ENCODE measurements around the gene CCNI2.
A peak's percentile ranks its signal among the peaks of the same experiment; 100 is the strongest.

The CCNI2 gene, protein sequence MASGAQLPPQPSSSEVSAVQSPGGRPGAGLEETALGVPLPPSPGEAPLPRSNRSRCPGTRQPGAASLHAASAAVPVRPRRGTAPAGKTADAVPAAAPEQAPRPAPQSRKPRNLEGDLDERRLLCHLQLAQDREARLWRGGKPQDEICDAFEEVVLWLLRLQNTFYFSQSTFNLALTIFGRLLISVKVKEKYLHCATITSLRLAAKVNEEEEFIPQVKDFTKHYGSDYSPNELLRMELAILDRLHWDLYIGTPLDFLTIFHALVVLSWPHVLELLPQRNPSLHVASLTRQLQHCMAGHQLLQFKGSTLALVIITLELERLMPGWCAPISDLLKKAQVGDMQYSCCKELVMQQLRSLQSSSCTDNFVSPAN

DNA sequence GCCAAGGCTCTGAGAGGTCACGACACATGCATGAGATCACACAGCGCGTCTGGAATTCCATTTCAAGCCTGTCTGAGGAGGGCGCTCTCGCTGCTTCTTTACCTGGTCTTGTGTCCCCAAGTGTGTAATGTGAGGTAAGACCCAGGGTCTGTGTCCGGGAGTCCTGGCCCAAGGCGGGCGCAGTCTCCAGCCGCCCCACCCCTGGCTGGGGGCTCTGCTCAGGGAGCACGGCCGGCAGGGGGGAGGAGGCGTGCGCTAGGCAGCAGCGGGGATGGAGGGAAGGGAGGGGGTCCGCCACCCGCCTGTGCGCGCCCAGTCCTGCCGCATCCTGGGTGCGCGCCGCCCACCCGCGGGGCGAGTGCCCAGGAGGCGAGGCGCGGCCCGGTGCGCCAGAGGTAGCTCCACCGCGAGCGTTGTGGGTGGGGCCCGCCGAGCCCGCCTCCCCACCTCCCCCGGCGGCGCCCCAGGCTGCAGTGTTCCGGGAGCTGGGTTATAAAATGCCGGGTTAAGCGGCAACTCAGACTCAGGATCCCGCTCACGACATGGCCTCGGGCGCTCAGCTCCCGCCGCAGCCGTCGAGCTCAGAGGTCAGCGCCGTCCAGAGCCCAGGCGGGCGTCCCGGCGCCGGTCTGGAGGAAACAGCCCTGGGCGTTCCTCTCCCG, at the start of gene CCNI2:
CCNI2 (plus strand) TSS at position 473 of the 662 bp plus-strand sequence; CDS start at position 543, 70 bp downstream.
- peak; percentile 90 for DNase-seq

DNA sequence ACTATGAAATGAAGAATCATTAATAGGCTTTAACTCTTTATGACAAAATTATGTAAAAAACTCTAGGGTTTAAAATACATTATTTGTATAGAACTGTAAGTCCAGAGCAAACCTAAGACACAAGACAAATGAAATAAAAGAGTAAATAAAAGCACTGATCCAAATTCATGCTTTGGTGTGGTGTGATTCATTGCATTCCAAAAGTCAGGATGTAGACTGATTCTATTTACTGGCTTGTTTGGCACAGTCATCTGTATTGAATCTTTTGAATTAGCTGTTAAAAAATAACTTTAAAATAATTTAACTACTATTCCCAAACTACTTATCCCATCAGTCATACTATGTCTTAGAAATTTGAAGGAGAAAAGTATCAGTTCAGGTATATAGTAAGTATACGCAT, 42.4 kb upstream of the CCNI2 start:
- no peak for DNase-seq

DNA sequence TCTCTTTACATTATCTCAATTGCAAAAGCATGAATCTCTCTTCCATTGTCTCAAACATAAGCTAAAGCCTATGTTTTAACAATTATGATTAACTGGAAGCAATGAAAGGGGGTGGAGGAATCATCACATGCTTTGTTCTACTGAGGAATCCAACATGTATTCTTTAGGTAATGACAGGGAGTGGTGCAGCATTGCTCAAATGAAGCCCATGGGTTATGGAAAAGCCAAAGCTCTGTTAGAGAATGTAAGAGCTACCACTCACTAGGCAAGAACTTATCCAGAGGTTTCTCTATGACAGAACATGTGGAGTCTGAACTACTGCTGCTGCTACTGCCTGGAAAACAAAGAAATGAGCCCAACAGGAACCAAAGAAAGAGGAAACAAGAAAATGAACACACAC, 38.6 kb upstream of the CCNI2 start:
- no peak for DNase-seq

DNA sequence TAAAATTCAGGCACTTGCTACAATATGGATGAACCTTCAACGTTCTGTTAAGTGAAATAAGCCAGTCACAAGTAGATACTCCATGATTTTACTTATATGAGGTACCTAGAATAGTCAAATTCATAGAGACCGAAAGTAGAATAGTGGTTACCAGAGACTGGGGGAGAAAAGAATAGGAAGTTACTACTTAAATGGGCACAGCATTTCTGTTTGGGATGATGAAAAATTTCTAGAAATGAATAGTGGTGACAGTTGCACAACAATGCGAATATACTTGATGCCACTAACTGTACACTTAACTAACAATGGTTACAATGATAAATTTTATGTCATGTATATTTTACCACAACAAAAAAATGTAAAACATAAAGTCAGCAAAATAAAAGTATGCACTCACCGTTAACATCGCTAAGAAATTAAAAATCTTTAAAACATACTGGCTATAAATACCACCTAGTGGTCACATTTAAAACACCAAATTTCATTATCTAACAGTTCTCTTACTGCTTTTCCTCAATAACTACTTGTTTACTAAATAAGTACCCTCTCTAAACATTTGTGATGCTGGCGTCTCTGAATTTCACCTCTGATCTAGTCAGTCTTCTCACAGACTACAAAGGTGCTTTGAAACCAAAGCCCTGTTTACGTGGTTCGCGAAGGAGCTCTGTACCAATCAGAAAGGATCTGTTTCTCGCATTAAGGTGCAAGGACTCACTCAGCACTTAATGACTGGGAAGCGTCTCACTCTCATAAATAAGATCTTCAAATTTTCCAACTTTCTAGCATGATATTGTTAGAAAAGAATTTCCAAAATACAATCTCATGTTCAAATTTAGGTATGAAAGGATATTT, 32.5 kb upstream of the CCNI2 start:
- DNase-seq: no peak

DNA sequence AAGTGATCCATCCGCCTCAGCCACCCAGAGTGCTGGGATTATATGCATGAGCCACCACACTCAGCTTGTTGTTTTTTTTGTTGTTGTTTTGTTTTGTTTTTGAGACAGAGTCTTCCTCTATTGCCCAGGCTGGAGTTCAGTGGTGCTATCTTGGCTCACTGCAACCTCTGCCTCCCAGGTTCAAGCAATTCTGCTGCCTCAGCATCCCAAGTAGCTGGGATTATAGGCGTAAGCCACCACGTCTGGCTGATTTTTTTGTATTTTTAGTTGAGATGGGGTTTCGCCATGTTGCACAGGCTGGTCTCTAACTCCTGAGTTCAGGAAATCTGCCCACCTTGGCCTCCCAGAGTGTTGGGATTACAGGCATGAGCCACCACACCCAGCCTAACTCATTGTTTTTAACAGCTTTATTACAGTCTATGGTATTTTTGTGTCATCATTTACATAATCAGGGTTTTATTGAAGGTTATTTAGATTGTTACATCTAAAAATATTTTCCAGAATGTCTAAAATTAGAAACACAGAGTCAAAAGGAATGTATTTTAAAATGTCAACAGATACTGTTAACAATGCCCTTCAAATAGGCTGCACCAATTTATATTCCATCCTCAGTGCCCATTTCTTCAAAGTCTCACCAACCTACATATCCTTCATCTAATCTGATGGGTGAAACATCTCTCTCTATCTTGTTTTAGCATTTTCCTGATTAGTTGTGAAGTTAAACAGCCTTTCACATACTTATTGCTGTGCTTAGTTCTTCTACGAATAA, 28.5 kb upstream of the CCNI2 start:
- DNase-seq: no peak

DNA sequence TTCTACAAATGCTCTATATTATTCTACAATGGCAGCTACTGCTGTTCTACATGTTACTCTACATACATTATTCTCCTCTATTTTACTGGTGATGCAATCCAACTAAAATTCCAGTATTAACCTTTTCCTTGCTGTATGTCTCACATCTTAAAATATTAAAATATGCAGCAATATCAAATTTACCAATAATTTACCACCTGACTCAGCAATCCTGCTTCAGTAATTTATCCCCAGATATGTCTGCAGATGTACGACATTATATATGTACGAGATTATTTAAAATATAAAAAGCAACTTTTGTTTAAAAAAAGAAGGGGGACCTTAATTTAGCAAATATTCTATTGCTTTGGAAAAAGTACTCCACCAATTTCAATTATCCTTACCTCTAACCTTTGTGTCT, 21.5 kb upstream of the CCNI2 start:
- DNase-seq: no peak

DNA sequence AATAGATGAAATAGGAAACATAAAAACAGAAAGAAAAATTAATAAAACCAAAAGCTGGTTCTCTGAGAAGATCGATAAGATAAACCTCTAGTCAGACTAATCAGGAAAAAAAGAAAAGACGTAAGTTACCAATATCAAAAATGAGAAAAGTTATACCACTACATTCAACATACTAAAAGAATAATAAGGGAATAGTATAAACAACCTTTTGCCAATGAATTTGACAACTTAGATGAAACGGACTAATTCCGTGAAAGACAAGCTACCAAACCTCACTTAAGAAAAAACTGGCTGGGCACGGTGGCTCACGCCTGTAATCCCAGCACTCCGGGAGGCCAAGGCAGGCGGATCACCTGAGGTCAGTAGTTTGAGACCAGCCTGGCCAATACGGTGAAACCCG, 17.3 kb upstream of the CCNI2 start:
- DNase-seq: no peak

DNA sequence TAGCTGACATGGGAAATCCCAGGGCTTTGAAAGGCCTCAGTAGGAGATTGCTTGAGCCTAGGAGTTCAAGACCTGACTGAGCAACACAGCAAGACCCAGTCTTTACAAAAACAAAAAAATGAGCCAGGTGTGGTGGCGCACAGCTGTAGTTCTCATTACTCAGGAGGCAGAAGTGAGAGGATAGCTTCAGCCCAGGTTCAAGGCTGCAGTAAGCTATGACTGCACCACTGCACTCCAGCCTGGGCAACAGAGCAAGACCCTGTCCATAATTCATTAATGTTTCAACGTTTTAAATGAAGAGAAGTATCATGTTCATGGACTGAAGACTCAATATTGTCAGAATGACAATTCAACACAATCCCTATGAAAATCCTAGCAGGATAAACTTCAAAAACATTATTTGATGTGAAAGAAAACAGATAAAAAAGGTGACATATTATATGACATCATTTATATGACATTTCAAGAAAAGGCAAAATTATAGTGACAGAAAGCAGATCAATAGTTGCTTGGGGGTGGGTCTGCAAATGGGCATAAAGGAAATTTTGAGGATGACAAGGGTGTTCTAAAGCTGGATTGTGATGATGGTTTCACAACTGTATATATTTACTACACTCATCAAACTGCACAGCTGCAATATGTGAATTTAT, 13.6 kb upstream of the CCNI2 start:
- no peak for DNase-seq

DNA sequence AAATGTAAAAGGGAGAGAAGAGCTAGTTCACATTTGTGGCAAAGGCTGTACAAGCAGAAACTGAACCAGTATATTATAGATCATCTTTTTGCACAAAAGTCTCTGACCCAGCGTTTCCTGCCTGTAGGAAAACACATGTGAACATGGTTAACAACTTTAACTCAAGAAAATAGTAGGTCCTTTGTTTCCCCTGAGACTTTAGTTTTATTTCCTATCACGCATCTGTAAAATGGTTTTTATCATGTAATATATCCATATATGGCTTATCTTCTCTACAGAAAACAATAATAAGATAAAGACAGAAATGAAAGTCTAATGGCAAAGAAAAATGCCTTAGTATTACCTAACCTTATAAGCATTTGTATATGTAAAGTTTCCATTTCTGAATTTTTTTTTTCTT, 12.5 kb upstream of the CCNI2 start:
- DNase-seq: no peak

DNA sequence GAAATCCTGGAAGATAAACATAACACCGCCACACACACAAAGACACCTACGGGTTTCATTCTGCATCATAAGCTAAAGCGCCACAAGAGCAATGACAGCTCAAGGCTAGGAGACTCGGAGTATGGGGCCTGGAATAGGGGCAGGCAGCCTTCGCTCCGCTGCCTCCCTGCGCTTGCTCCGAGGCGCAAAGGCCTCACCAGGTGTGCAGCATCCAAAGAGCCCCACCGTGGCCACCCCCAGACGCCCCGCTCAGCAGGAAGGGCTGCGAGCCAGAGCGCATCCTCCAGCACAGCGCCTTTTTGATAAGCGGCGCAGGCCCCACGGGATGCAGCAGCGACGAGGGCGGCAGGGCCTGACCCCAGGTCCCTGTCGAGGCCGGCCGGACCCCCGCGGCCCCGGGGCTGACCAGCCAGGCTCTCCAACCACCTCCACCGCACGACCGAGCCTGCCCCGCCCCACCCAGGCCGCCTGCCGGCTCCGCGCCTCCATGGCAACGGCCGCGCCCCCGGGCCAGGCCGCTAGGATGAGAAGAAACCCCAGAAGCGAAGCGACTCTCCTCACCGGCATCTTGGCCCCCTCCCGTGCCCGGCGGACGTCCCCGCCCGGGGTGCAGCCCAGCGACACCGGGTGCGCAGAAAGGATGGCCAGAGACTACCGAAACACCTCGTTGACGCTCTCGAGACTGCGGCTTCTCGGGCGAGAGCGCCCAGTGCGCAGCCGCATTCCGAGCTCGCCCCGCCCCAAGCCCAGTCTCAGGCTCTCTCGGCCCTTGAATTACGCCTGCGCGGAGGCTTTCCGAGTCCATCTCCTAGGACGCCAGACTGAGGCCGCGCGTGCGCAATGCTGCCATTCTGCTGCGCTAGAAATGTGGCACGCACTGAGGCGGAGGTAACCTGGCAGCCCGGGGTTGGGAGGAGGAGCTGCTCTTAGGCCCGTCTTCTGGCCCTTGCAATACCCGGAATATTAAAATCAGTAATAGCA, 10.1 kb upstream of the CCNI2 start, which contains the start of gene KIF3A:
KIF3A (minus strand) TSS at position 694 of the 981 bp plus-strand sequence; CDS start at position 567, 127 bp downstream.
- DNase-seq: peak; percentile 100

DNA sequence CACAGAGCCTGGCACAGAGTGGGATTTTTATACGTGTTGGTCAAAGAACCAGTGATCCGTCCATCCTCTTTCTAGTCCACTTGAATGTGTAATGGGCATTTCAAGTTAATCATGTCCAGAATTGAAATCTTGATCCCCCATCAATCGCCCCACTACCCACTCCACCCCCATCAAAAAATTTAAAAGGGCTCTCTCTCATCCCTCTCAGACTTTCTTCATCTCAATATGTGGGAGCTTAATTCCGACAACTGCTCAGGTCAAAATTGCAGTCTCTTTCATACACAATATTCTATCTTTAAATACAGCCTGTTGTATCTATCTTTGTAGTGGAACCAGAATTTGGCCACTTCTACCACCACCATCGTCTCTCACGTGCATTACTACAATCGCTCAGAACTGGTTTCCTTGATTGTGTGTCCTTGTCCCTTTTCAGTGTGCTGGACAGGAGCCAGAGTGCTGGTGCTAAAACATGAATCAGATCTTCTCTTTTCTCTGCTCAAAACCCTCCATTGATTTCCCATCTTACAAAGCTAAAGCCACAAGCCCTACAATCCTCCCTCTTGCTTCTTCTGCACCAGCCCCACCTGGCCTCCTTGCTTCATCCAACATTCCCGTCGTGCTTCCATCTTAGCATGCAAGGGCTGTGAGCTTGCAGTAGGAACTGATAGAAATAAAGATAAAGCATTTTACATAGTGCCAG, 9.1 kb upstream of the CCNI2 start:
- no peak for DNase-seq

DNA sequence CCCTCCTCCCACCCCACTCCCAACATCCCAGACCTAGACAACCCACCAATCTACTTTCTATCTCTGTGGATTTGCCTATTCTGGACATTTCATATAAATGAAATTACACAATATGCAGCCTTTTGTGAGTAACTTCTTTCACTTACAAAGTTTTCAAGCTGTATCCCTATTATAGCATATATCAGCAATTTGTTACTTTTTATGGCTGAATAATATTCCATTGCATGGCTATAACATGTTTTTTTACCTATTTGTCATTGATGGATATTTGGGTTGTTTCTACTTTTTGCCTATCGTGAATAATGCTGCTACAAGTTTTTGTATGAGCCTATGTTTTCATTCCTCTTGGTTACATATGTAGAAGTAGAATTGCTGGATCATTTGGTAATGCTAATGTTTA, 8.0 kb upstream of the CCNI2 start:
- DNase-seq: no peak

DNA sequence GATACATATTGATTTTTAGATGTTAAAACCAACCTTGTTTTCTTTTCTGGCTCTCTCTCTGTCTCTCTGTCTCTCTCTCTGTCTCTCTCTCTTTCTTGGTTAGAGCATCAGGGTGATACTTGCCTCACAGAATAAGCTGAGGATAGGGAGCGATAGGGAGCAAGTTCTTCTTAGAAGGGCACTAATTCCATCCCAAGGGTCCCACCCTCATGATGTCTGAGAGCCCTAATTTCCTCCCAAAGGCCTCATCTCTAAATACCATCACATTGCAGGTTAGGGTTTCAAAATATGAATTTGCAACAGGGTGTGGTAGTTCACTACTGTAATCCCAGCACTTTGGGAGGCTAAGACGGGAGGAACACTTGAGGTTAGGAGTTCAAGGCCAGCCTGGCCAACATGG, 5.1 kb upstream of the CCNI2 start:
- DNase-seq: no peak

DNA sequence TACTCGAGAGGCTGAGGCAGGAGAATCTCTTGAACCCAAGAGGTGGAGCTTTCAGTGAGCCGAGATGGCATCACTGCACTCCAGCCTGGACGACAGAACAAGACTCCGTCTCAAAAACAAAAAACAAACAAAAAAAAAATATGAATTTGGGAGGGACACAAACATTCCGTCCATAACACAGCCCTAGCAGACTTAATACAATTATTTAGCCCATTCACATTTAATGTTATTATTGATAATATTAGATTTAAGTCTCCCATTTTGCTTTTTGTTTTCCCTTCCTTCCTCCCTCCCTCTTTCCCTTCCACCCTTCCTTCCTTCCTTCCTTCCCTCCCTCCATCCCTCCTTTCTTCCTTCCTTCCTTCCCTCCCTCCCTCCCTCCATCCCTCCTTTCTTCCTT, 4.6 kb upstream of the CCNI2 start:
- DNase-seq: no peak

DNA sequence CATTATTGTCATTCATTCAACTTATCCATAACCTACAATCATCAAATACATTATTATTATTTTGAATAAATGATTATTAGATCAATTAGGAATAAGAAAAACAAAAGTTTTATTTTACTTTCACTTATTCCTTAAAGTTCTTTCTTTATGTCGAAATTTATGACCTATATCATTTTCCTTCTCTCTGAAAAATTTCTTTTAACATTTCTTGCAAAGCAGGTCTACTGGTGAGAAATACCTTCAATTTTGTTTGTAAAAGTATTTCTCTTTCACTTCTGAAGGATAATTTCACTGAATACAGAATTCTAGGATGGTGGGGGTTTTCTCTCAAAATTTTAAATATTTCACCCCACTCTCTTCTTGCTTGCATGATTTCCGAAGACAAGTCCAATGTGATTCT, 2.6 kb upstream of the CCNI2 start:
- no peak for DNase-seq

DNA sequence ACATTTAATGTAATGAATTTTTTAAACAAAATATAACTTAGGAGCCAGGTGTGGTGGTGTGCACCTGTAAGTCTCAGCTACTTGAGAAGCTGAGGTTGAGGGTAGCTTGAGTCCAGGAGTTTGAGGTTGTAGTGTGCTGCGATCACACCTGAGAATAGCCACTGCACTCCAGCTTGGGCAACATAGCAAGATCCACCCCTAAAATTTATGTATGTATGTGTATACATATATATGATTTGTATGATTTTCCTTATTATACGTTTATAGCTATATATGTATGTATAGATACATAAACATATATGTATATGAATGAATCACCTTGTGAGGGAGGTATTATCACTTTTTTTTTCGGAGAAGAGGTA, 653 bp upstream of the CCNI2 start:
- no peak for DNase-seq

DNA sequence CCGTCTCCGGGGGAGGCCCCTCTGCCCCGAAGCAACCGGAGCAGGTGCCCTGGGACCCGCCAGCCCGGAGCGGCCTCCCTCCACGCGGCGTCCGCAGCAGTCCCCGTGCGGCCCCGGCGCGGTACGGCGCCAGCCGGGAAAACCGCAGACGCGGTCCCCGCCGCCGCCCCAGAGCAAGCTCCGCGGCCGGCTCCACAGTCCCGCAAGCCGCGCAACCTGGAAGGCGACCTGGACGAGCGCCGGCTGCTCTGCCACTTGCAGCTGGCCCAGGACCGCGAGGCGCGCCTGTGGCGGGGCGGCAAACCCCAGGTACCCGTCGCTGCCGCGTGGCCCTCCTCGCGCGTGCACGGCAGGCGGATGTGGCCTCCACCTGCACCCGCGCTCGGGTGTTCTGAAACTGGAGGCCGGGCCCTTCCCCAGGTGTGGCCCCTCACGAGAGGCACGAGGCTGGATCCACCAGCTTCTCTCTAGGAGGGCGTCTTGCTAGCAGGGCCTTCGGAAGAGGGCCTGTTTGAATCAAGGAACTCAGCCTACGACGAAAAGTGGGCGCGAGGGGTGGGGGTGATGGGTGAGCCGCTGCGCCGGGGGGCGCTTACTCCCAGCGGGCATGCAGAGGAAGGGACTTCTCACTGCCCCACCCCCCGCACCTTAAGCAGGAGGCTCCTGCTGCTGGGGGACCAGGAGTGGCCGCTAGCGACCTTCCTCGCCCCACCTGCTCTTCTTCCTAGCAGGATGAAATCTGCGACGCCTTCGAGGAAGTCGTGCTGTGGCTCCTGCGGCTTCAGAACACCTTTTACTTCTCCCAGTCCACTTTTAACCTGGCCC, 602 bp downstream of the CCNI2 start:
- DNase-seq: peak; percentile 84

DNA sequence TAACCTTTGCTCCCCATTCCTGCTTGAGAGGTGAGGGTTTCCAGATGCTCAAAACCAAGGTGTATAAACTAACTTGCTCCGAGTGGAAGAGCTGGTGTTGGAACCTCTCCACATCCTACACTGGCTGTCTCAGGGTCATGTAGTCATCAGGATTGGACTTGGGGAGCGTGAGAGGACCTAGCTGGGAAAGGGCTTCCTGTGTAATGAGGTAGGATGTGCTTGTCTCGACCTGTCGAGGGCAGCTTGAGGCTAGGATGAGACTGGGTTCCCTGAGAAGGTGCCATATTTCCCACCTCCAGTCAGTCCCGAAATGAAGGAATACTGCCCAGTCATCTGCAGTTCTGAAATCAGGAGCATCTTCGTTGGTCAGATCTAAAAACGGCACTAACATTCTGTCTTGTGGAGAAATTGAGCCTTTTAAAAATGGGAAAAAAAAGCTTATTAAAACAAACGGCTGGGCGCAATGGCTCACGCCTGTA, 1.3 kb downstream of the CCNI2 start:
- DNase-seq: no peak

DNA sequence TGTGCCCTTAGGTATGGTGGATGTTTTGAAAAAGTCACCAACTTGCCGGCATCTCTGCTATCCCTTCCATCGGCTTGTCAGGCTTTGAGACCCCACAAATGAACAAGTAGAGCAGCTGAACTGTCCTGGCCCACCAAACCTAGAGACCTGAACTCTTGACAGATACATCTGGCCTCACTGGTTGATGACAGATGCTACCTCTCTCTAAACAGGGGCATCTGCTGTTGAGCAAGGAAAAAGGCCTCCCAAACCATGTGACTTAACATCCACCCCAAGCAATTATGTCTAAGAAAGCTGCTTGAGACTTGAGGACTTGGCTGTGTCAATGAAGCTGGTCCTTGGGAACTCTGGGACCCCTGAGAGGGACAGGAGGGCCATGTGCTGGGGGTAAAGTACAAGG, 2.3 kb downstream of the CCNI2 start:
- DNase-seq: peak; percentile 52

Measured in activated effector memory CD4-positive, alpha-beta T cell treated with anti-CD3 and anti-CD28 coated beads, Interleukin-2, amount 50 U/mL, for 16 hours (primary cell).